Liver (tissue), 9 donors: ENCODE measurements around the gene LRRC36. TPM values are rescaled to one million over a fixed set of nuclear protein-coding genes. Genes with fewer than 3 reads are reported as not detected.

Experiments
- DNase-seq: peaks from one replicate; pipeline ENCODE4 v3.0.0-alpha.2; 2017; ENCODE audit warnings: low spot score
- H3K27ac ChIP-seq, 2 donors: one replicate each; pipeline ENCODE4 v1.7.0; 2013; ENCODE audit warnings: inconsistent platforms in 2 of 2, low read length in 2 of 2, control low read depth in 1 of 2, low read depth in 1 of 2, mild to moderate bottlenecking in 1 of 2
- H3K27me3 ChIP-seq, 4 donors: one replicate each; pipeline versions ENCODE4 v1.6.1 to v1.7.0; 2013; ENCODE audit warnings: low read length in 3 of 4, inconsistent platforms in 1 of 4, mild to moderate bottlenecking in 1 of 4, moderate library complexity in 1 of 4; ENCODE audit not compliant: control insufficient read depth in 4 of 4, insufficient read depth in 4 of 4
- H3K36me3 ChIP-seq, 4 donors: one replicate each; pipeline versions ENCODE4 v1.6.1 to v1.7.0; 2013; ENCODE audit warnings: low read length in 3 of 4, mild to moderate bottlenecking in 3 of 4, low read depth in 1 of 4, moderate library complexity in 1 of 4; ENCODE audit not compliant: control insufficient read depth in 4 of 4, insufficient read depth in 3 of 4
- H3K4me1 ChIP-seq, 4 donors: one replicate each; pipeline versions ENCODE4 v1.6.1 to v1.7.0; 2013; ENCODE audit warnings: low read length in 3 of 4, mild to moderate bottlenecking in 3 of 4, moderate library complexity in 1 of 4; ENCODE audit not compliant: control insufficient read depth in 4 of 4, insufficient read depth in 4 of 4
- H3K4me3 ChIP-seq, 3 donors: one replicate each; pipeline versions ENCODE4 v1.6.1 to v1.7.0; 2013; ENCODE audit warnings: low read length in 3 of 3, control low read depth in 1 of 3, low read depth in 1 of 3, mild to moderate bottlenecking in 1 of 3
- H3K9ac ChIP-seq, 2 donors: one replicate each; pipeline ENCODE4 v1.7.0; 2013; ENCODE audit warnings: low read length in 2 of 2, mild to moderate bottlenecking in 2 of 2, moderate library complexity in 2 of 2, control low read depth in 1 of 2, low read depth in 1 of 2
- H3K9me3 ChIP-seq, 4 donors: one replicate each; pipeline versions ENCODE4 v1.6.1 to v1.7.0; 2013; ENCODE audit warnings: low read length in 3 of 4; ENCODE audit not compliant: control insufficient read depth in 4 of 4
- ATF3 ChIP-seq: IDR thresholded peaks from 2 replicates; pipeline ENCODE4 v1.6.1; 2016; ENCODE audit warnings: antibody characterized with exemption
- CTCF ChIP-seq: fragments of 150-350 bp; IDR thresholded peaks from 2 replicates; pipeline ENCODE4 v1.5.1; 2017; ENCODE audit warnings: improper control_type of control experiment, low read depth, low read length; ENCODE audit not compliant: missing input control
- EGR1 ChIP-seq, 2 donors: IDR thresholded peaks; 2 replicates each; pipeline ENCODE4 v1.6.1; 2016 to 2018; ENCODE audit warnings: antibody characterized with exemption in 2 of 2, low read depth in 2 of 2
- FOXA1 ChIP-seq: IDR thresholded peaks from 2 replicates; pipeline ENCODE4 v1.6.1; 2016; ENCODE audit warnings: antibody characterized with exemption
- FOXA2 ChIP-seq: IDR thresholded peaks from 2 replicates; pipeline ENCODE4 v1.6.1; 2016; ENCODE audit warnings: antibody characterized with exemption
- GABPA ChIP-seq, 2 donors: IDR thresholded peaks in 1 of 2; conservative IDR thresholded peaks in 1 of 2; 2 replicates each; pipeline ENCODE4 v1.6.1; 2016; ENCODE audit warnings: antibody characterized with exemption in 2 of 2, mild to moderate bottlenecking in 1 of 2, moderate library complexity in 1 of 2
- HNF4A ChIP-seq, 2 donors: conservative IDR thresholded peaks; 2 replicates each; pipeline ENCODE4 v1.6.1; 2016; ENCODE audit warnings: antibody characterized with exemption in 2 of 2, mild to moderate bottlenecking in 2 of 2
- HNF4G ChIP-seq: IDR thresholded peaks from 2 replicates; pipeline ENCODE4 v1.6.1; 2016; ENCODE audit warnings: antibody characterized with exemption
- JUND ChIP-seq, 2 donors: IDR thresholded peaks; 2 replicates each; pipeline ENCODE4 v1.6.1; 2016; ENCODE audit warnings: antibody characterized with exemption in 2 of 2
- NR2F2 ChIP-seq: IDR thresholded peaks from 2 replicates; pipeline ENCODE4 v1.6.1; 2016; ENCODE audit warnings: antibody characterized with exemption
- RAD21 ChIP-seq, 2 donors: IDR thresholded peaks; 2 replicates each; pipeline ENCODE4 v1.6.1; 2016; ENCODE audit warnings: antibody characterized with exemption in 2 of 2, mild to moderate bottlenecking in 2 of 2
- RXRA ChIP-seq, 2 donors: IDR thresholded peaks; 2 replicates each; pipeline ENCODE4 v1.6.1; 2017 to 2018; ENCODE audit warnings: antibody characterized with exemption in 2 of 2, mild to moderate bottlenecking in 1 of 2
- SP1 ChIP-seq: IDR thresholded peaks from 2 replicates; pipeline ENCODE4 v1.6.1; 2018; ENCODE audit warnings: antibody characterized with exemption, mild to moderate bottlenecking
- TAF1 ChIP-seq: conservative IDR thresholded peaks from 2 replicates; pipeline ENCODE4 v1.6.1; 2016; ENCODE audit warnings: antibody characterized with exemption, mild to moderate bottlenecking
- YY1 ChIP-seq: IDR thresholded peaks from 2 replicates; pipeline ENCODE4 v1.6.1; 2016; ENCODE audit warnings: antibody characterized with exemption, mild to moderate bottlenecking
- WGBS: extraction: QIAGEN DNeasy Blood & Tissue Kit; methylation state at CpG from one replicate; pipeline ENCODE4 v1.1.7; 2013; 5-methylcytosine and 5-hydroxymethylcytosine counted together
- polyA plus RNA-seq, 2 donors: library from polyadenylated mRNA; stranded (reverse) in 1 of 2; unstranded in 1 of 2; fragments of 200-250 nt in 1 of 2; fragments of >200 nt in 1 of 2; fragmentation: Nextera tagmentation in 1 of 2; extraction: Ambion mirVana in 1 of 2; gene quantifications; one replicate each; pipeline versions ENCODE4 v1.2.1 to v1.2.3, GENCODE V29; 2013 to 2015
- total RNA-seq, 2 donors: library from RNA; depleted of rRNA; stranded (reverse); fragments of >200 nt; gene quantifications; one replicate each; pipeline ENCODE4 v1.2.3, GENCODE V29; 2014
- TF ChIP-seq, protein P1 (sequence below): IDR thresholded peaks from 2 replicates; pipeline ENCODE4 v1.6.1; 2016; ENCODE audit warnings: antibody characterized with exemption
- TF ChIP-seq, protein P2 (sequence below): IDR thresholded peaks from 2 replicates; pipeline ENCODE4 v1.6.1; 2016; ENCODE audit warnings: antibody characterized with exemption
- TF ChIP-seq, protein P3 (sequence below): IDR thresholded peaks from 2 replicates; pipeline ENCODE4 v1.6.1; 2016; ENCODE audit warnings: antibody characterized with exemption, mild to moderate bottlenecking
- donor health status: healthy.
- donor health status: healthy.
- donor health status: healthy.
- donor health status: healthy.
- donor health status: healthy.

The LRRC36 gene
- total and polyA plus RNA-seq, 4 donors = 0.08 TPM; not detected in 3

DNA sequence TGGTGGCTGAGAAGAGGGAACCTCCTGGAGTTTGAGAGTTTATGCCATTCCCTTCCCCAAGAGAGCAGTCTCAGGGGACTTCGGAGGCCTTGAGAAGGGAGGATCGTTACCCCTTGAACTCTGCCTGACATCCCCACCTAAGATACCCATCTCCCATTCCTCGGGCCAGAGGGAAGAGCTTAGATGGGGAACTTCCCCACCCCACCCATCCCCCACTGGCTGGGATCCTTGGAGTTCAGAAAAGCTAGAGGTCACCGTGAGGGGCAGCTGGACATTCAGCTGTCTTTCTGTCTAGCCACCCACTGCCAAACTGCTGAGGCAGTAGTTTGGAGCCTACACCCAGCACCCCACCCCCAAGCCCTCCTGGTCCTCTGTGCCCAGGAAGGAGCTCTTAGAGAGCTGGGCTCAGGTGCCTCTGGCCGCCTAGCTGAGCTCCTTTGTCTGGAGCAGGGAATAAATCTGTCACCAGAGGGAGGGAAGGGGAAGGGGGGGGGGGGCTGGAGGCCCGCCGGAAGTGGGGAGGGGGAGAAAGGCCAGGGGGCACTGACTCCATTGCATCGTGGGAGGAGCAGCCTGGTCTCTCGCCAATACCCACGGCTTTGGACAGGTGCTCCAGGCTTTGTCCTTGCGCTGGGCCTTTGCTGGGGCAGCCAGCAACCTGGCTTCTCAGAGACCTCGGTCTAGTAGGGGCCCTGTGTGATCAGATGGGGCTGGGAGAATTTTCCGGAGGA, 105.3 kb downstream of the LRRC36 start:
- TF ChIP-seq ATF3 (no peak), EGR1 (IDR thresholded peaks at IDR 0.05; ENCODE audit: low read depth in 2 of 2) (no peak), HNF4A (conservative IDR thresholded peaks at IDR 0.05) (no peak), JUND (IDR thresholded peaks at IDR 0.05) (no peak), TAF1 (no peak), HNF4G (no peak), RAD21 (IDR thresholded peaks at IDR 0.05) (no peak), NR2F2 (peak; percentile 36), SP1 (no peak), YY1 (no peak), RXRA (IDR thresholded peaks at IDR 0.05) (peak in 1 of 2 donors; percentile 10)
- TF ChIP-seq, protein P1, sequence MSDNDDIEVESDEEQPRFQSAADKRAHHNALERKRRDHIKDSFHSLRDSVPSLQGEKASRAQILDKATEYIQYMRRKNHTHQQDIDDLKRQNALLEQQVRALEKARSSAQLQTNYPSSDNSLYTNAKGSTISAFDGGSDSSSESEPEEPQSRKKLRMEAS = no peak
- H3K4me1 ChIP-seq = peaks cover 13 to 42% (median 38%) of the 10 kb centered on the region in 4 donors
- peak overlapping the region in 1 of 2 donors; percentile 67 for H3K27ac ChIP-seq
- no peaks in the 10 kb centered on the region for H3K27me3 ChIP-seq
- peak overlapping the region in 1 of 2 donors; percentile 33 for H3K9ac ChIP-seq
- peaks cover 0 to 2% (median 0%) of the 10 kb centered on the region in 4 donors for H3K36me3 ChIP-seq
- 39% methylated on average over 13 of the region's 13 CpGs for WGBS
- H3K4me3 ChIP-seq = peak overlapping the region; percentile 51 to 54 (median 53)
- no peaks in the 10 kb centered on the region for H3K9me3 ChIP-seq
- no peak for DNase-seq

- Histone ChIP-seq H3K4me3 (no peak overlapping the region), H3K27me3 (no peaks in the 10 kb centered on the region), H3K36me3 (peaks cover 0 to 6% (median under 1%) of the 10 kb centered on the region in 4 donors), H3K9ac (no peak overlapping the region), H3K9me3 (no peaks in the 10 kb centered on the region), H3K27ac (no peak overlapping the region), H3K4me1 (peaks cover 13 to 42% (median 38%) of the 10 kb centered on the region in 4 donors)
- no peak for DNase-seq
- TF ChIP-seq TAF1 (no peak), NR2F2 (no peak), EGR1 (IDR thresholded peaks at IDR 0.05; ENCODE audit: low read depth in 2 of 2) (no peak), HNF4A (conservative IDR thresholded peaks at IDR 0.05) (no peak), HNF4G (no peak), CTCF (no peak), FOXA1 (no peak), FOXA2 (no peak), SP1 (no peak), ATF3 (no peak), GABPA (IDR thresholded peaks at IDR 0.05 in 1 of 2, conservative IDR thresholded peaks at IDR 0.05 in 1 of 2) (no peak), RXRA (IDR thresholded peaks at IDR 0.05) (no peak), RAD21 (IDR thresholded peaks at IDR 0.05) (no peak), JUND (IDR thresholded peaks at IDR 0.05) (no peak), YY1 (no peak)
- TF ChIP-seq, protein P1 = no peak
- TF ChIP-seq, protein P2, sequence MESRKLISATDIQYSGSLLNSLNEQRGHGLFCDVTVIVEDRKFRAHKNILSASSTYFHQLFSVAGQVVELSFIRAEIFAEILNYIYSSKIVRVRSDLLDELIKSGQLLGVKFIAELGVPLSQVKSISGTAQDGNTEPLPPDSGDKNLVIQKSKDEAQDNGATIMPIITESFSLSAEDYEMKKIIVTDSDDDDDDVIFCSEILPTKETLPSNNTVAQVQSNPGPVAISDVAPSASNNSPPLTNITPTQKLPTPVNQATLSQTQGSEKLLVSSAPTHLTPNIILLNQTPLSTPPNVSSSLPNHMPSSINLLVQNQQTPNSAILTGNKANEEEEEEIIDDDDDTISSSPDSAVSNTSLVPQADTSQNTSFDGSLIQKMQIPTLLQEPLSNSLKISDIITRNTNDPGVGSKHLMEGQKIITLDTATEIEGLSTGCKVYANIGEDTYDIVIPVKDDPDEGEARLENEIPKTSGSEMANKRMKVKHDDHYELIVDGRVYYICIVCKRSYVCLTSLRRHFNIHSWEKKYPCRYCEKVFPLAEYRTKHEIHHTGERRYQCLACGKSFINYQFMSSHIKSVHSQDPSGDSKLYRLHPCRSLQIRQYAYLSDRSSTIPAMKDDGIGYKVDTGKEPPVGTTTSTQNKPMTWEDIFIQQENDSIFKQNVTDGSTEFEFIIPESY = no peak
- TF ChIP-seq, protein P3, sequence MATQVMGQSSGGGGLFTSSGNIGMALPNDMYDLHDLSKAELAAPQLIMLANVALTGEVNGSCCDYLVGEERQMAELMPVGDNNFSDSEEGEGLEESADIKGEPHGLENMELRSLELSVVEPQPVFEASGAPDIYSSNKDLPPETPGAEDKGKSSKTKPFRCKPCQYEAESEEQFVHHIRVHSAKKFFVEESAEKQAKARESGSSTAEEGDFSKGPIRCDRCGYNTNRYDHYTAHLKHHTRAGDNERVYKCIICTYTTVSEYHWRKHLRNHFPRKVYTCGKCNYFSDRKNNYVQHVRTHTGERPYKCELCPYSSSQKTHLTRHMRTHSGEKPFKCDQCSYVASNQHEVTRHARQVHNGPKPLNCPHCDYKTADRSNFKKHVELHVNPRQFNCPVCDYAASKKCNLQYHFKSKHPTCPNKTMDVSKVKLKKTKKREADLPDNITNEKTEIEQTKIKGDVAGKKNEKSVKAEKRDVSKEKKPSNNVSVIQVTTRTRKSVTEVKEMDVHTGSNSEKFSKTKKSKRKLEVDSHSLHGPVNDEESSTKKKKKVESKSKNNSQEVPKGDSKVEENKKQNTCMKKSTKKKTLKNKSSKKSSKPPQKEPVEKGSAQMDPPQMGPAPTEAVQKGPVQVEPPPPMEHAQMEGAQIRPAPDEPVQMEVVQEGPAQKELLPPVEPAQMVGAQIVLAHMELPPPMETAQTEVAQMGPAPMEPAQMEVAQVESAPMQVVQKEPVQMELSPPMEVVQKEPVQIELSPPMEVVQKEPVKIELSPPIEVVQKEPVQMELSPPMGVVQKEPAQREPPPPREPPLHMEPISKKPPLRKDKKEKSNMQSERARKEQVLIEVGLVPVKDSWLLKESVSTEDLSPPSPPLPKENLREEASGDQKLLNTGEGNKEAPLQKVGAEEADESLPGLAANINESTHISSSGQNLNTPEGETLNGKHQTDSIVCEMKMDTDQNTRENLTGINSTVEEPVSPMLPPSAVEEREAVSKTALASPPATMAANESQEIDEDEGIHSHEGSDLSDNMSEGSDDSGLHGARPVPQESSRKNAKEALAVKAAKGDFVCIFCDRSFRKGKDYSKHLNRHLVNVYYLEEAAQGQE = no peak
- 83% methylated on average over 5 of the region's 5 CpGs for WGBS
Observed at GRCh38 chr16:67432506-67432890, 105.9 kb downstream of the LRRC36 start.
